ENCODE measurements around the gene RASGRP1. TPM values are rescaled to one million over a fixed set of nuclear protein-coding genes. Genes with fewer than 3 reads are reported as not detected.

RASGRP1 gene
- total RNA-seq, 4 donors from 2014 or later: 1.6 to 10.7 (median 3.8) TPM

- no peak overlapping the region for H3K27ac ChIP-seq
- TF ChIP-seq POLR2A (IDR thresholded peaks at IDR 0.05): no peak
- TF ChIP-seq CTCF (IDR thresholded peaks at IDR 0.05): no peak
These were observed 11.5 kb downstream of the RASGRP1 start for GRCh38 chr15:38553071-38553470.

DNA sequence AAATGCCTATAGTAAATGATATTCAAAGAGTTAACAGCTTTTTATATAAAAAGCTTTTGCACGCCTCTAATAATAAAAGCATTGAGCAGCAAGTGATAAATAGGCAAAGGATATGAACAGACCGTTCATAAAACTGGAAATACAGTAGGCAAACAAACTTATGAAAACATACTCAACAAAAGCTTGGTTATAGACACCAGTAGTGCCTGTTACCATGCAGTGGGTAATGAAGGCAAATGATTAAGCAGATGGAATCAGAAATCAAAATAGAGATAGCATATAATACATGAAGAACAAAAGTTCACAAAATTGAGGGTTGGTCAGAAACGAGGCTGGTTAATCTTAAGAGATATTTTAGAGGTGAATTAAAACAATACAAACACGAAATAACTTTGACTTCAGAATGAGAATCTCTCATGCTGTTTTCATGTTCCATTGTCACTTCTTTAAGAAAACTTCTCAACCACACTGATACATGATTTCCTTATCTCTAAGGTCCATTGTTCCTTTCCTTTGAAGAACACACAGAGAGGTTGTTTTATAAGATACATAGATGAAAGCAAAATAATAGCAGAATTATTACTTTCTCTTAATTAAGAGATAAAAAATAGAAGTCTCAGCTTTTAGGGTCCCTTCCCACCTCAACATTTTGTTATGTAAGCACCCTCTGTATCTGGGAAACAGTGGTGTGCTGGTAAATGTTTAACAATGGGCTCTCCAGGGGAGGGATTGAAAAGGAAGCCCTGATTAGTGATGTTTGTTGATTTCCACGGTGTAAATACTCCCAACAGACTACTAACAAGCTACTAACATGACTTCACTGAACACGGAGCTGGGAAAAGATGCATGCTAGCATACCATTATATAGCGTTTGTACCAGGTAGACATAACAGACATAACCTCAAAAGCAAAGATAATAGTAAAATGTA lies 12.6 kb downstream of the RASGRP1 start:
- Histone ChIP-seq H3K9me3 (no peaks in the 10 kb centered on the region), H3K36me3 (no peaks in the 10 kb centered on the region), H3K27me3 (no peaks in the 10 kb centered on the region), H3K27ac (no peak overlapping the region), H3K4me3 (no peak overlapping the region), H3K4me1 (no peaks in the 10 kb centered on the region)
- DNase-seq: no peak
- no peak for TF ChIP-seq POLR2A (IDR thresholded peaks at IDR 0.05)
- no peak for TF ChIP-seq CTCF (IDR thresholded peaks at IDR 0.05)

More at GRCh38 chr15:38553071-38553470, 11.5 kb downstream of the RASGRP1 start:
- DNase-seq: no peak
- no peak overlapping the region for H3K4me3 ChIP-seq
- H3K36me3 ChIP-seq: no peaks in the 10 kb centered on the region
- no peaks in the 10 kb centered on the region for H3K9me3 ChIP-seq
- no peaks in the 10 kb centered on the region for H3K4me1 ChIP-seq
- no peaks in the 10 kb centered on the region for H3K27me3 ChIP-seq

- Histone ChIP-seq H3K27ac (no peak overlapping the region), H3K9me3 (no peaks in the 10 kb centered on the region)
- no peak for DNase-seq
These were observed 15.4 kb downstream of the RASGRP1 start for GRCh38 chr15:38549222-38549621.

GRCh38 chr15:38547255-38547997 lies 17.2 kb downstream of the RASGRP1 start:
- Histone ChIP-seq H3K4me1 (no peaks in the 10 kb centered on the region), H3K27me3 (no peaks in the 10 kb centered on the region), H3K27ac (no peak overlapping the region), H3K36me3 (no peaks in the 10 kb centered on the region), H3K9me3 (no peaks in the 10 kb centered on the region), H3K4me3 (no peak overlapping the region)
- DNase-seq: no peak
- no peak for TF ChIP-seq CTCF (IDR thresholded peaks at IDR 0.05)
- TF ChIP-seq POLR2A (IDR thresholded peaks at IDR 0.05): no peak

More at GRCh38 chr15:38549222-38549621, 15.4 kb downstream of the RASGRP1 start:
- H3K27me3 ChIP-seq: no peaks in the 10 kb centered on the region
- no peaks in the 10 kb centered on the region for H3K36me3 ChIP-seq
- H3K4me3 ChIP-seq: no peak overlapping the region
- no peak for TF ChIP-seq POLR2A (IDR thresholded peaks at IDR 0.05)
- no peaks in the 10 kb centered on the region for H3K4me1 ChIP-seq

- H3K27ac ChIP-seq: no peak overlapping the region
- no peaks in the 10 kb centered on the region for H3K9me3 ChIP-seq
- H3K4me3 ChIP-seq: no peak overlapping the region
These were observed 19.4 kb downstream of the RASGRP1 start for GRCh38 chr15:38545179-38545578.

More at GRCh38 chr15:38545179-38545578, 19.4 kb downstream of the RASGRP1 start:
- Histone ChIP-seq H3K4me1 (no peaks in the 10 kb centered on the region), H3K36me3 (no peaks in the 10 kb centered on the region), H3K27me3 (no peaks in the 10 kb centered on the region)
- DNase-seq: no peak
- no peak for TF ChIP-seq CTCF (IDR thresholded peaks at IDR 0.05)
- no peak for TF ChIP-seq POLR2A (IDR thresholded peaks at IDR 0.05)
